Measurements from ENCODE around the gene LENEP.

LENEP gene

GRCh38 chr1:154998818-154999570, 5.6 kb downstream of the LENEP start:
- peaks cover 2% of the 10 kb centered on the region for H3K27me3 Mint-ChIP-seq
- H3K9me3 Mint-ChIP-seq (ENCODE audit: low read depth), result no peaks in the 10 kb centered on the region
- H3K27ac Mint-ChIP-seq, result peak overlapping the region; percentile 78
- H3K4me3 Mint-ChIP-seq, result peak overlapping the region; percentile 86
- peaks cover 2% of the 10 kb centered on the region for H3K36me3 Mint-ChIP-seq
- peaks cover 33% of the 10 kb centered on the region for H3K4me1 Mint-ChIP-seq (ENCODE audit: low read depth)

GRCh38 chr1:154999571-155000410, 6.4 kb downstream of the LENEP start:
- Mint-ChIP-seq H3K4me3 (peak overlapping the region; percentile 90), H3K36me3 (peaks cover 2% of the 10 kb centered on the region), H3K9me3 (ENCODE audit: low read depth) (no peaks in the 10 kb centered on the region), H3K27ac (peak overlapping the region; percentile 91), H3K4me1 (ENCODE audit: low read depth) (peaks cover 40% of the 10 kb centered on the region), H3K27me3 (peaks cover 2% of the 10 kb centered on the region)

GRCh38 chr1:155000411-155000725, 7.0 kb downstream of the LENEP start:
- Mint-ChIP-seq H3K9me3 (ENCODE audit: low read depth) (no peaks in the 10 kb centered on the region), H3K27ac (peak overlapping the region; percentile 91), H3K4me1 (ENCODE audit: low read depth) (peaks cover 44% of the 10 kb centered on the region), H3K4me3 (peak overlapping the region; percentile 90), H3K36me3 (peaks cover 2% of the 10 kb centered on the region), H3K27me3 (peaks cover 2% of the 10 kb centered on the region)

GRCh38 chr1:155000726-155001424, 7.5 kb downstream of the LENEP start:
- H3K9me3 Mint-ChIP-seq (ENCODE audit: low read depth), result no peaks in the 10 kb centered on the region
- H3K27ac Mint-ChIP-seq, result peak overlapping the region; percentile 54
- H3K36me3 Mint-ChIP-seq, result peaks cover 2% of the 10 kb centered on the region
- H3K4me1 Mint-ChIP-seq (ENCODE audit: low read depth), result peaks cover 47% of the 10 kb centered on the region
- peak overlapping the region; percentile 82 for H3K4me3 Mint-ChIP-seq
- H3K27me3 Mint-ChIP-seq, result no peaks in the 10 kb centered on the region

GRCh38 chr1:155001425-155001674, 8.0 kb downstream of the LENEP start:
- H3K9me3 Mint-ChIP-seq (ENCODE audit: low read depth), result no peaks in the 10 kb centered on the region
- peaks cover 50% of the 10 kb centered on the region for H3K4me1 Mint-ChIP-seq (ENCODE audit: low read depth)
- peak overlapping the region; percentile 41 for H3K27ac Mint-ChIP-seq
- no peaks in the 10 kb centered on the region for H3K27me3 Mint-ChIP-seq
- peaks cover under 1% of the 10 kb centered on the region for H3K36me3 Mint-ChIP-seq
- H3K4me3 Mint-ChIP-seq, result peak overlapping the region; percentile 82

- no peaks in the 10 kb centered on the region for H3K36me3 Mint-ChIP-seq
- H3K4me1 Mint-ChIP-seq (ENCODE audit: low read depth), result peaks cover 55% of the 10 kb centered on the region
- H3K9me3 Mint-ChIP-seq (ENCODE audit: low read depth), result no peaks in the 10 kb centered on the region
- H3K27me3 Mint-ChIP-seq, result no peaks in the 10 kb centered on the region
- peak overlapping the region; percentile 87 for H3K4me3 Mint-ChIP-seq
- peak overlapping the region; percentile 88 for H3K27ac Mint-ChIP-seq
Observed at GRCh38 chr1:155001675-155002463, 8.5 kb downstream of the LENEP start.

- Mint-ChIP-seq H3K27ac (peak within 1 kb of the TSS; percentile 88), H3K4me1 (ENCODE audit: low read depth) (peaks cover 54% of the 10 kb centered on the region), H3K9me3 (ENCODE audit: low read depth) (no peaks in the 10 kb centered on the region), H3K27me3 (no peaks in the 10 kb centered on the region), H3K36me3 (no peaks in the 10 kb centered on the region), H3K4me3 (peak within 1 kb of the TSS; percentile 90)
Observed at GRCh38 chr1:155002464-155003226, 9.3 kb downstream of the LENEP start, which contains the start of gene ZBTB7B. Gene ZBTB7B (plus strand): TSS chr1:155002802. CDS start chr1:155014661, 11,859 bp downstream.

GRCh38 chr1:155003227-155003765, 9.9 kb downstream of the LENEP start:
- Mint-ChIP-seq H3K4me1 (ENCODE audit: low read depth) (peaks cover 49% of the 10 kb centered on the region), H3K9me3 (ENCODE audit: low read depth) (no peaks in the 10 kb centered on the region), H3K36me3 (no peaks in the 10 kb centered on the region), H3K4me3 (peak overlapping the region; percentile 90), H3K27ac (peak overlapping the region; percentile 81), H3K27me3 (no peaks in the 10 kb centered on the region)

GRCh38 chr1:155003766-155004351, 10.5 kb downstream of the LENEP start:
- peak overlapping the region; percentile 90 for H3K4me3 Mint-ChIP-seq
- H3K36me3 Mint-ChIP-seq, result no peaks in the 10 kb centered on the region
- H3K27ac Mint-ChIP-seq, result peak overlapping the region; percentile 81
- no peaks in the 10 kb centered on the region for H3K9me3 Mint-ChIP-seq (ENCODE audit: low read depth)
- no peaks in the 10 kb centered on the region for H3K27me3 Mint-ChIP-seq
- peaks cover 50% of the 10 kb centered on the region for H3K4me1 Mint-ChIP-seq (ENCODE audit: low read depth)

- Mint-ChIP-seq H3K27ac (peak overlapping the region; percentile 77), H3K36me3 (no peaks in the 10 kb centered on the region), H3K4me3 (peak overlapping the region; percentile 79), H3K9me3 (ENCODE audit: low read depth) (no peaks in the 10 kb centered on the region), H3K27me3 (no peaks in the 10 kb centered on the region), H3K4me1 (ENCODE audit: low read depth) (peaks cover 48% of the 10 kb centered on the region)
Observed at GRCh38 chr1:155004352-155005075, 11.1 kb downstream of the LENEP start.

- Mint-ChIP-seq H3K27ac (peak overlapping the region; percentile 83), H3K27me3 (no peaks in the 10 kb centered on the region), H3K9me3 (ENCODE audit: low read depth) (no peaks in the 10 kb centered on the region), H3K4me1 (ENCODE audit: low read depth) (peaks cover 51% of the 10 kb centered on the region), H3K36me3 (no peaks in the 10 kb centered on the region), H3K4me3 (no peak overlapping the region)
Observed at GRCh38 chr1:155005076-155006011, 12.0 kb downstream of the LENEP start.

GRCh38 chr1:155006601-155007101, 13.3 kb downstream of the LENEP start:
- no peaks in the 10 kb centered on the region for H3K27me3 Mint-ChIP-seq
- H3K27ac Mint-ChIP-seq, result peak overlapping the region; percentile 83
- no peaks in the 10 kb centered on the region for H3K9me3 Mint-ChIP-seq (ENCODE audit: low read depth)
- H3K36me3 Mint-ChIP-seq, result no peaks in the 10 kb centered on the region
- H3K4me3 Mint-ChIP-seq, result peak overlapping the region; percentile 70
- H3K4me1 Mint-ChIP-seq (ENCODE audit: low read depth), result peaks cover 57% of the 10 kb centered on the region

Data from activated naive CD8-positive, alpha-beta T cell (primary cell).